ENCODE data around the gene ACTL9.
"Not testable (repeated sequence)": the region's sequence is repeated elsewhere in the genome, so short reads cannot be mapped to it uniquely, and the experiment has no call there.

ACTL9 gene, protein sequence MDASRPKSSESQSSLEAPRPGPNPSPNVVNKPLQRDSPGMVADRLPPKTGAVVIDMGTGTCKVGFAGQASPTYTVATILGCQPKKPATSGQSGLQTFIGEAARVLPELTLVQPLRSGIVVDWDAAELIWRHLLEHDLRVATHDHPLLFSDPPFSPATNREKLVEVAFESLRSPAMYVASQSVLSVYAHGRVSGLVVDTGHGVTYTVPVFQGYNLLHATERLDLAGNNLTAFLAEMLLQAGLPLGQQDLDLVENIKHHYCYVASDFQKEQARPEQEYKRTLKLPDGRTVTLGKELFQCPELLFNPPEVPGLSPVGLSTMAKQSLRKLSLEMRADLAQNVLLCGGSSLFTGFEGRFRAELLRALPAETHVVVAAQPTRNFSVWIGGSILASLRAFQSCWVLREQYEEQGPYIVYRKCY

DNA sequence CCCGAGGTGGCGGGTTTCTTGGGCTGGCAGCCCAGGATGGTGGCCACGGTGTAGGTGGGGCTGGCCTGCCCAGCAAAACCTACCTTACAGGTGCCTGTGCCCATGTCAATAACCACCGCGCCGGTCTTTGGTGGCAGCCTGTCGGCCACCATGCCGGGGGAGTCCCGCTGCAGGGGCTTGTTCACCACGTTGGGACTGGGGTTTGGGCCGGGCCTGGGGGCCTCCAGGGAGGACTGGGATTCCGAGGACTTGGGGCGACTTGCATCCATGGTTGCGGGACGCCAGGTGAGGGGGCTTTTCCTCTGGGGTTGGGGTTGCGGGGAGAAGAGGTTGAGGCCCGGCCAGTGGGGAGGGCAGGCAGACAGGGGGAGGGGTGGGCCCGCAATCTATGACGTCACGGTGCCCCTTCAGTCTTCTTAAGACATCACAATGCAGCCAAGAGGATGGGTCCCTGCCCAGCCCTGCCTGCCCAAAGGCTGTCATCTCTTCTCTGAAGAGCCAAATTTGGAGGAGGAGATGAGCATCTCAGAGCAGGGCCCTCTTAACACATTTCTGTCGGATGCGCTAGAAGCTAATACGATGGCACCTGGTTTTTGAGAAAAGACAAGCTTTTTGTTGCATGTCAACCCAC, at the start of gene ACTL9:
Gene ACTL9, minus strand, starts transcription at position 363 of the 631 bp plus-strand sequence. Its CDS starts 94 bp downstream, at position 269.
- in situ Hi-C loops (cut with MboI; ENCODE audit: low sequenced_read_pairs): no loop called here

DNA sequence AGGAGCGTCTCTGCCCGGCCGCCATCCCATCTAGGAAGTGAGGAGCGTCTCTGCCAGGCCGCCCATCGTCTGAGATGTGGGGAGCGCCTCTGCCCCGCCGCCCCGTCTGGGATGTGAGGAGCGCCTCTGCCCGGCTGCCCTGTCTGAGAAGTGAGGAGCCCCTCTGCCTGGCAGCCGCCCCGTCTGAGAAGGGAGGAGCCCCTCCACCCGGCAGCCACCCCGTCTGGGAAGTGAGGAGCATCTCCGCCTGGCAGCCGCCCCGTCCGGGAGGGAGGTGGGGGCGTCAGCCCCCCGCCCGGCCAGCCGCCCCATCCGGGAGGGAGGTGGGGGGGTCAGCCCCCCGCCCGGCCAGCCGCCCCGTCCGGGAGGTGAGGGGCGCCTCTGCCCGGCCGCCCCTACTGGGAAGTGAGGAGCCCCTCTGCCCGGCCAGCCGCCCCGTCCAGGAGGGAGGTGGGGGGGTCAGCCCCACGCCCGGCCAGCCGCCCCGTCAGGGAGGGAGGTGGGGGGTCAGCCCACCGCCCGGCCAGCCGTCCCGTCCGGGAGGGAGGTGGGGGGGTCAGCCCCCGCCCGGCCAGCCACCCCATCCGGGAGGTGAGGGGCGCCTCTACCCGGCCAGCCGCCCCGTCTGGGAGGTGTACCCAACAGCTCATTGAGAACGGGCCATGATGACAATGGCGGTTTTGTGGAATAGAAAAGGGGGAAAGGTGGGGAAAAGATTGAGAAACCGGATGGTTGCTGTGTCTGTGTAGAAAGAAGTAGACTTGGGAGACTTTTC, 40.9 kb upstream of the ACTL9 start:
- in situ Hi-C loops (cut with MboI; ENCODE audit: low sequenced_read_pairs): not testable (repeated sequence)

DNA sequence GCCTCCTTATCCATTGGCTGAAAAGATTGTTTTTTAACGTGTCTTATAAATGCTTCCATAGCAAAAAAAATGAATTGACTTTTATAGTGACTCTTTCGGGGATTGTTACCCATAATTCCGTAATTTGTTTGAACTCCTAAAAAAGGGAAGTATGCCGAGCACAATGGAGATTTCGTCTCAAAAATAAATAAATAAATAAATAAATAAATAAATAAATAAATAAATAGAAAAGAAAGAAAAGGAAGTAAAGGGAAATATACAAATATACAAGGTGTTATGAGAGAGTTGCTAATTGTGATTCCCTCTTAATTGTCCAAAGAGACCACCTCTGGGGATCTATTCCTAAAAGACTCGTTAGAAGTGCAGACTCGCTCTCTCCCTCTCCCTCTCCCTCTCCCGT, 39.8 kb upstream of the ACTL9 start:
- in situ Hi-C loops (cut with MboI; ENCODE audit: low sequenced_read_pairs): no loop called here

DNA sequence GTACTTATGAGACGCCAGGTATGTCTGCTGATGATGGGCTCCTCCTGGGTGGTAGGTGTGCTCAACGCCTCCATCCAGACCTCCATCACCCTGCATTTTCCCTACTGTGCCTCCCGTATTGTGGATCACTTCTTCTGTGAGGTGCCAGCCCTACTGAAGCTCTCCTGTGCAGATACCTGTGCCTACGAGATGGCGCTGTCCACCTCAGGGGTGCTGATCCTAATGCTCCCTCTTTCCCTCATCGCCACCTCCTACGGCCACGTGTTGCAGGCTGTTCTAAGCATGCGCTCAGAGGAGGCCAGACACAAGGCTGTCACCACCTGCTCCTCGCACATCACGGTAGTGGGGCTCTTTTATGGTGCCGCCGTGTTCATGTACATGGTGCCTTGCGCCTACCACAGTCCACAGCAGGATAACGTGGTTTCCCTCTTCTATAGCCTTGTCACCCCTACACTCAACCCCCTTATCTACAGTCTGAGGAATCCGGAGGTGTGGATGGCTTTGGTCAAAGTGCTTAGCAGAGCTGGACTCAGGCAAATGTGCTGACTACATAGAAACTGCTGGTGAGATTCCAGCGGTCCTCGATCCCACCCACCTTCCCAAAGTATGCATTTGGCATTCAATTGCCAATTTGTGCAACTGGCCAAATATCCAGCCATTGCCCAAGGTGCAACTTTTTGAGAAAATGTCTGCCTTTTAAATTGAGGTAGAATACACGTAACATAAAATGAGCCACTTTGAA, 33.0 kb upstream of the ACTL9 start:
- in situ Hi-C loops (cut with MboI; ENCODE audit: low sequenced_read_pairs): no loop called here

DNA sequence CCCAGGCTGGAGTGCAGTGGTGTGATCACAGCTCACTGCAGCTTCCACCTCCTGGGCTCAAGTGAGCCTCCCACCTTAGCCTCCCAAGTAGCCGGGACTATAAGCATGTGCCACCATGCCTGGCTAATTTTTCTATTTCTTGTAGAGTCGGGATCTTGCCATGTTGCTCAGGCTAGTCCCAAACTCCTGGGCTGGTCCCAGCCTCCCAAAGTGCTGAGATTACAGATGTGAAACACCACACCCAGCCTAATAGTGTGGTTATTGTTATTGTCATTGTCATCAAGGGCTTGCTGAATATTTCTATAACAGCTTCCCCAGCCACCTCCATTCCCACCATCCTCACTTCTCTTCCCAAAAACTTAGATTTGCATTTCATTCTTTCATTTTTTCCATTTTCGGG, 25.7 kb upstream of the ACTL9 start:
- in situ Hi-C loops (cut with MboI; ENCODE audit: low sequenced_read_pairs): no loop called here

DNA sequence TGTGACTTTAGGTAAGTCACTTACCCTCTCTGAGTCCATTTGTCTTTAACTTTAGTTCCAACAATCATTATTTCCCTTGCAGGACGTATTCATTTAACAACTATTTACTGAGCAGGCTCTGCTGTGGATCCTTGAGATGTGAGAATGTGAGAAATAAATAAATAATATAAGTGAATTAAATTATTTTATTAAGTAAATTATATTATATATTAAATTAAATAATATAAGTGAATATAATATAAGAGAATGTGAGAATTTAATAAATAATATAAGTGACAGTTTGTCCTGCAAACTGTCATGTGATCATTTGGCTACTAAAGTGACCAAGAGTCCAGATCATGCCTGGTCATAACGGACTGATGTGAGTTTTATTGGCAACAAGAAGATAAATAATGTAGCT, 23.4 kb upstream of the ACTL9 start:
- in situ Hi-C loops (cut with MboI; ENCODE audit: low sequenced_read_pairs): no loop called here

DNA sequence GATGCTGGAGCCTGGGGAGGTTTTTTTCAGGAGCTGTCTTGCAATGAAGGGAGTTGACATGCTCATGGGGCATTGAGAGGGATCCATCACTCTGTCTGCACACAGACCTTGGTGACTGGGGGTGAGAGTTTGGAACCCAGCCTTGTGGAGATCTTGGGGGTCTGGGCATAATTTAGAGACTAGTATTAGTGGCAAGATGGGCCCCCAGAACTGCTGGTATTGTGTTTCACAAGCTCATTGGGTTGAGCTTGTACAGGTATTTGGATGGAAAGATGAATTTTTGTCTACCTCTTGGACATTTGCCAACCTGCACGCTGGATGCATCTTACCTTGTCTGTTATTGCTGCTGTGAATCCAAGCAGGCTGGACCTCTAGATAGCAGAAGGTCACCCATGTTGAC, 22.7 kb upstream of the ACTL9 start, which contains the start of gene OR2Z1:
Gene OR2Z1, plus strand, starts transcription at position 301 of the 400 bp plus-strand sequence. CDS start 9,395 bp downstream, outside the sequence.
- in situ Hi-C loops (cut with MboI; ENCODE audit: low sequenced_read_pairs): no loop called here

DNA sequence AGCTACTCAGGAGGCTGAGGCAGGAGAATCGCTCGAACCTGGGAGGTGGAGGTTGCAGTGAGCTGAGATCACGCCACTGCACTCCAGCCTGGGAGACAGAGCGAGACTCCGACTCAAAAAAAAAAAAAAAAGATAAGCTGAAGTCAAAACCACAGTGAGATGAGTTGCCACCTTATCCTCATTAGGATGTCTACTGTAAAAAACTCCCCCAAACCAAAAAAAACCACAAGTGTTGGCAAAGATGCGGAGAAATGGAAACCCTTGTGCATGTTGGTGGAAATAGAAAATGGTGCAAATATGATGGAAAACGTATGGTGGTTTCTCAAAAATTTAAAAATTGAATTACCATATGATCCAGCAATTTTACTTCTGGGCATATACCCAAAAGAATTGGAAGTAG, 11.7 kb upstream of the ACTL9 start:
- in situ Hi-C loops (cut with MboI; ENCODE audit: low sequenced_read_pairs): not testable (repeated sequence)

DNA sequence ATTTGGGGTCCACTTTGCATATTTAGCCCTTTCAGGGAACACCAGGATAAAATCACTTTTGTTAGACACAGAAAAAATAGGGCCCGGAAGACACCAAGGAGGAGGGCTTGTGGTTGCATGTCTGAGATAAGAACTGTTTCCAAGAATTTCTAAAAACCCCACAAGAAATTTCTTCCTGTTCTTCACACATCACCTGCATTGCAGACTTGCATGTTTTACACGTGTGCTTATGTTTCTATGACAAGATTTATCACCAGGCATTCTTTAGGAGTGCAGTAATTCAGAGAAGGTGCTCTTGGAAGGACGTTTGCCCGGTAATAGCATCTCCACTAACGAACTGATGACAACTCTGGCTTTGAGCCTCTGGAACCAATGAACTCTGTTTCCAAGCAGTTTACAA, 7.1 kb upstream of the ACTL9 start:
- in situ Hi-C loops (cut with MboI; ENCODE audit: low sequenced_read_pairs): no loop called here

DNA sequence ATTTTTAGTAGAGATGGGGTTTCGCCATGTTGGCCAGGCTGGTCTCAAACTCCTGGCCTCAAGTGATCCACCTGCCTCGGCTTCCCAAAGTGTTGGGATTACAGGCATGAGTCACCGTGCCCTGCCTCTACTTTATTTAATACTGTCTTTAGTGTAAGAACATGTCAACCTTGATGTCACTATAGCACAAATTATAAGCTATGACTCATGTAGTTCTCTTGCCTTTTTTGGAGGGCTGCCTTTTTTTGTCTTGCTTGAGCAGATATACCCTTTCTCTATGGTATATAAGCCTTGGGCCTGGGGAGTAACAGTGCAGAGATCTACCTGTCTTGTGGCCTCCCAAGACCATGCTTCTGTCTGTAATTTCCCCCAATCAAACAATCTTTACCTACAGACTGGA, 6.7 kb upstream of the ACTL9 start:
- in situ Hi-C loops (cut with MboI; ENCODE audit: low sequenced_read_pairs): not testable (repeated sequence)

DNA sequence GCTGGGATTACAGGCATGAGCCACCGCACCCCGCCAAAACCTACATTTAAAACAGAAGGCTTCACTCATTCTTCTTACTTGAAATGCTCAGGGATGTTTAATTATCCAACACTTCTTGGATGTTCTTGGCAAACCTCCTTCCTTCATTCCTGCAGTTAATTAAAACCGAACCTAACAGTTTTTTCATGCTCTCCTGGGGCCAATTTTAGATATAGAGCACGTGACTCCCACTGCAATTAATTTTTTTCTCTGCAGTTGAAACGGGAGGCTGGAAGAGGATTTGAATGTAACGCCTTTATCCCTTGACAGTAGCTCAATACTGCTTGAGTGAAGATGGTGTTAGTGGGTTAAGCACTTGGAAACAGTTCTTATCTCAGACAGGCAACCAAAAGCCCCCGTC, 4.6 kb upstream of the ACTL9 start:
- in situ Hi-C loops (cut with MboI; ENCODE audit: low sequenced_read_pairs): no loop called here

DNA sequence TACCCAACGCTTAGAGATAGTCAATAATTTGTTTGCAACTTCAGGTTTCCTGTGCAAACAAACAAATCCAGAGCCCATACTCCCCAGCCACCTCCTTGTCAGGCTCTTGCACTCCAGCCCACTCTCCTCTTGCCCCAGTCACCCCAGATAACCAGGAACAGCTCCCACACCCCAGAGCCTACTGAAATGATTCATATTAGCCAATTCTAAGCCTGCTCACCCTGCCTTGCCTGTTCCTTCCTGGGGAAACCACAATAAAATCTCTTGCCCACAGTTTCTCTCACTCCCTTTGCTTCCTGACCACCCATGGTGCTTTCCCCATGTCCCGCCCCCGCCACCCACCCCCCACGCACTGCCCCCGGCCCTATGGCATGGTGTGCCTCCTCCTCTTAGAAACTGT, 3.8 kb upstream of the ACTL9 start:
- in situ Hi-C loops (cut with MboI; ENCODE audit: low sequenced_read_pairs): no loop called here

DNA sequence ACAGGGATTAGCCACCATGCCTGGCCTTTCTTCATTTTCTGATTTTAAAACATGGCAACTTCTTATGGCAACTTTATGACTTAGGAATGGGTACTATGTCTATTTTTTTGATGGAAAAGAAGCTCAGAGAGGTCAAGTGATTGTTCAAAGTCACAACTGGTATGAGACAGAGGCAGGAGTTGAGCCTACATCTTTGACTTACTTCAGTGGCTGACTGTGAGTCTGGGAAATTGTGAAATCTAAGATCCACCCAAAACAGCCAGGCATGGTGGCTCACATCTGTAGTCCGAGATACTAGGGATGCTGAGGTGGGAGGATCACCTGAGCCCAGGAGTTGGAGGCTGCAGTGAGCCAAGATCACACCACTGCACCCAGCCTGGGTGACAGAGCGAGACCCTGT, 2.4 kb upstream of the ACTL9 start:
- in situ Hi-C loops (cut with MboI; ENCODE audit: low sequenced_read_pairs): no loop called here

DNA sequence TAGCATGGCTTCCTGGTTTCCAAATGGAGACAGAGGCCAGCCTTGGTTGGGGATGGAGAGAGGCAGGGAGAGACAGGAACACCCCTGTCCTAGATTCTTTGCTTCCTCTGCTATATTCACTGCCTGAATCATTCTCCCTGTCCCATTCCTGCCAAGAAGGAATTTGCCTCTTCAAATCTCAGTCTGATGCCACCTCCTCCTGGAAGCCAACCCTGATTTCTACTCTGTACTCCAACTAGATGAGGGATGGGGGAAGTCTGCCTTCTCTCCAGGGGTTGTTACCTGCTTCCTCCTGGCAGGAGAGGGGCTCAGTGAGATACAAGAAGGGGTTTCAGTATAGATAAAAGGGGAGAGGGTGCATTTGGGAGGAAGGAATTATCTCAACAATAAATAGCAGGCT, 1.3 kb upstream of the ACTL9 start:
- in situ Hi-C loops (cut with MboI; ENCODE audit: low sequenced_read_pairs): no loop called here

DNA sequence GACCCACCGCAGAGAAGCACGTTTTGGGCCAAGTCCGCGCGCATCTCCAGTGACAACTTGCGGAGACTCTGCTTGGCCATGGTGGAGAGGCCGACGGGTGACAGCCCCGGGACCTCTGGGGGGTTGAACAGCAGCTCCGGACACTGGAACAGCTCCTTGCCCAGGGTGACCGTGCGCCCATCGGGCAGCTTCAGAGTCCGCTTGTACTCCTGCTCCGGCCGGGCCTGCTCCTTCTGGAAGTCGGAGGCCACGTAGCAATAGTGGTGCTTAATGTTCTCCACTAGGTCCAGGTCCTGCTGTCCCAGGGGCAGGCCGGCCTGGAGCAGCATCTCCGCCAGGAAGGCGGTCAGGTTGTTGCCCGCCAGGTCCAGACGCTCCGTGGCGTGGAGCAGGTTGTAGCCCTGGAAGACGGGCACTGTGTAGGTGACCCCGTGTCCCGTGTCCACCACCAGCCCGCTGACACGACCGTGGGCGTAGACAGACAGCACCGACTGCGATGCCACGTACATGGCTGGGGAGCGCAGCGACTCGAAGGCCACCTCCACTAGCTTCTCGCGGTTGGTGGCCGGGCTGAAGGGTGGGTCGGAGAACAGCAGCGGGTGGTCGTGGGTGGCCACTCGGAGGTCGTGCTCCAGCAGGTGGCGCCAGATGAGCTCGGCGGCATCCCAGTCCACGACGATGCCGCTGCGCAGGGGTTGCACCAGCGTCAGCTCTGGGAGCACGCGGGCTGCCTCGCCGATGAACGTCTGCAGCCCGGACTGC, 743 bp downstream of the ACTL9 start:
- in situ Hi-C loops (cut with MboI; ENCODE audit: low sequenced_read_pairs): no loop called here

DNA sequence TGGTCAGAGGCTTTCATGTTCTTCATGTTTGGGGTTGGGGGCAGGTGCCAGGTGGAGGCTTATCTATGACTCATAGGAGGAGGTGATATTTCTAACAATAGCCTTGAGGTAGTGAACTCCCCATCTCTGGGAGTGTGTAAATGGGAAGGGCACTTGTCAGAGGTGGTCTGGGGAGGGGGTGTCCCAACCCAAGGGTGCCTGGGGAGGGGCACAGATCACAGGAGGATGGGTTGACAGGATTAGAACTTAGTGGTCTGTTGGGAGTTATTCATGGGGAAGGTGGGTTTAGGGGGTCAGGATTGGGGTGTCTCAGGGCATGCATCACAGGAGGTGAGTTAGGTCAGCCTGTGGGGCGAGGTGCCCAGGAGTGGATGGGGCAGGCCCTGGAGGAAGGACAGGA, 1.6 kb downstream of the ACTL9 start:
- in situ Hi-C loops (cut with MboI; ENCODE audit: low sequenced_read_pairs): no loop called here

DNA sequence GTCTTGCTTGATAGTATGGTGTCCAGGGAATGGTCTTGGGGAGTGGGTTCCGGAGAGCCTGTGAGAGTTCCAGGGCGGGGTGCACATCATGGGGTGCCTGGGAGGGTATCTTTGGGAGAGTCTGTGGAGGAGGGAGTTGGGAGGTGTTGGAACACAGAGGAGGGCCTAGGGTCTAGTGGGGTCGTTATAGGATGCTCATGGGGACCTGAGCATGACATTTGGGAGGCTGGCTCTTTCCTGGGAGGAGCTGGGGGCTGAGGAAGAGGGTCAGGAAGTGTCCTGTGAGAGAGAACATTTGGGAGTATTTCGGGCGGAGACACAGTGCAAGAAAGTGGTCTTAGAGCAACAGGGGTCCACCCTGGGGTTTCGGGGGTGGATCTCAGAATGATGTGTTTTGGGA, 2.7 kb downstream of the ACTL9 start:
- in situ Hi-C loops (cut with MboI; ENCODE audit: low sequenced_read_pairs): no loop called here

DNA sequence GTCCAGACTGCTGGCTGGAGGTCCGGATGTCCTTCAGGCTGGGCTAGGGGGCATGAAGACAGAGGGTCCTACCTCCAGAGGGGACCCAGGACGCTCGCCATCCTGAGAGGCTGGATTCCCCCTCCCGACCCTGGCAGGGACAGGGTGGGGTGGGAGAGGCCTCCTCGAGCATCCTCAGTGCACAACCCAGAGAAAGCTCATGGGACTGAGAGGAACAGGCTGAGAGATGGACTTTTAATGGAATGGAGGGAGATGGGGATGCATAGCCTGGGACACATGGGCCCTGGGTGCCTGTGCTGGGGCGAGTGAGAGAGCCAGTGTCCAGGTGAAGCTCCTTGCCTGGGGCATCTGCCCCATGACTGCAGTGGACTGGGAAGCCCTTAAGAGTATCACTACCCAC, 3.1 kb downstream of the ACTL9 start:
- in situ Hi-C loops (cut with MboI; ENCODE audit: low sequenced_read_pairs): no loop called here

DNA sequence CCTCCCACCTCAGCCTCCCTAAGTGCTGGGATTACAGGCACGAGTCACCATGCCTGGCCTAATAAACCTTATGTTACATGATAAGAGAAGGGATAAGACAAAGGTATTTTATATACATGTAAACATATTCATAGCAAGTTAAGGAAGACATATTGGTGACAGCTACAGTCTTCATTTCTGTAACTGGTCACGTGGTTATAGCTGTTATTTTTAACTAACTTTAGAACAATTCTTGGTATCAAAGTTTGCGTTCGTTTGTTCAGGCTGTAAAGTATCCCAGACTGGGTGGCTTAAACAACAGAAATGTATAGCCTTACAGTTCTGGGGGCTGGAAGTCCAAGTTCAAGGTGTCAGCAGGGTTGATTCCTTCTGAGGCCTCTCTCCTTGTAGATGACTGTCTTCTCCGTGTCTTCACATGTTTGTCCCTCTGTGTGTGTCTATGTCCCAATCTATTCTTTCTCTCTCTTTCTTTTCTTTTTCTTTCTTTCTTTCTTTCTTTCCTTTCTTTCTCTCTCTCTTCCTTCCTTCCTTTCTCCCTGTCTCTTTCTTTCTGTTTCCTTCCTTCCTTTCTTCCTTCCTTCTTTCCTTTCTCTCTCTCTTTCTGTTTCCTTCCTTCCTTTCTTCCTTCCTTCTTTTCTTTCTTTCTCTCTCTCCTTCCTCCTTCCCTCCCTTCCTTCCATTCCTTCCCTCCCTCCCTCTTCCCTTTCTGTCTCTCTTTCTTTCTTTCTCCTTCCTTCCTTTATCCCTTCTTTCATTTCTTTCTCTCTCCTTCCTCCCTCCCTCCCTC, 7.6 kb downstream of the ACTL9 start:
- in situ Hi-C loops (cut with MboI; ENCODE audit: low sequenced_read_pairs): no loop called here
